H1 (cell line): ENCODE results near the gene HMG20A. TPM values are rescaled to one million over a fixed set of nuclear protein-coding genes. Genes with fewer than 3 reads are reported as not detected.

ENCODE experiments used
- CTCF ChIA-PET: fragments of 300-600 bp; sonication (Branson Sonifier 250); formaldehyde crosslinking; loops from one replicate; lab custom pipeline; 2021; ENCODE audit not compliant: partially characterized antibody; lab: Charles Lee
- POLR2A ChIA-PET: fragments of 300-600 bp; sonication (Branson Sonifier 250); formaldehyde crosslinking; loops from one replicate; lab custom pipeline; 2021; ENCODE audit warnings: inconsistent platforms; ENCODE audit not compliant: partially characterized antibody; lab: Charles Lee
- DNase-seq, 2 experiments: peaks; one replicate each; pipeline versions ENCODE4 v3.0.0 to v3.0.0-alpha.2; 2010 to 2022; ENCODE audit warnings: low spot score in 2 of 2, low read depth in 1 of 2, mixed read lengths in 1 of 2
- FAIRE-seq: peaks from 2 replicates; lab custom pipeline; 2011; peaks lifted over from hg19 to GRCh38; lab: Jason Lieb, UNC
- H2AFZ ChIP-seq: 2 replicates; pipeline ENCODE4 v1.8.1; 2012; ENCODE audit warnings: low read length, inconsistent platforms
- H2AK5ac ChIP-seq: 2 replicates; pipeline ENCODE4 v1.6.1; 2013; ENCODE audit warnings: low read depth, low read length
- H2BK120ac ChIP-seq: replicated peaks from 2 replicates; pipeline ENCODE3; 2013; ENCODE audit warnings: low read depth, low read length, inconsistent platforms
- H2BK12ac ChIP-seq: 2 replicates; pipeline ENCODE4 v1.6.1; 2013; ENCODE audit warnings: low read depth, low read length
- H2BK15ac ChIP-seq: 2 replicates; pipeline ENCODE4 v1.6.1; 2013; ENCODE audit warnings: low read length
- H2BK20ac ChIP-seq: 2 replicates; pipeline ENCODE4 v1.6.1; 2013; ENCODE audit warnings: low read length
- H2BK5ac ChIP-seq: 2 replicates; pipeline ENCODE4 v1.6.1; 2013; ENCODE audit warnings: low read depth, low read length
- H3K14ac ChIP-seq: 2 replicates; pipeline ENCODE4 v1.6.1; 2013; ENCODE audit warnings: inconsistent platforms; ENCODE audit not compliant: insufficient read length
- H3K18ac ChIP-seq: 2 replicates; pipeline ENCODE4 v1.6.1; 2013; ENCODE audit warnings: low read length; ENCODE audit errors: extremely low read depth
- H3K23ac ChIP-seq: 2 replicates; pipeline ENCODE4 v1.6.1; 2013; ENCODE audit warnings: inconsistent platforms; ENCODE audit not compliant: insufficient read length
- H3K23me2 ChIP-seq: 2 replicates; pipeline ENCODE4 v1.6.1; 2013; ENCODE audit warnings: low read depth, low read length
- H3K27ac ChIP-seq: 2 replicates; pipeline ENCODE4 v1.6.1; 2011; ENCODE audit warnings: low read depth, low read length, inconsistent platforms
- H3K27me3 ChIP-seq, 4 experiments: replicated peaks in 1 of 4; 1 replicate in 1 of 4; 2 replicates in 3 of 4; pipeline versions ENCODE4 v1.6.1 to v1.8.1; 2011 to 2013; ENCODE audit warnings: low read length in 3 of 4, mild to moderate bottlenecking in 3 of 4, inconsistent platforms in 2 of 4, mixed read lengths in 2 of 4, moderate library complexity in 1 of 4; ENCODE audit not compliant: control insufficient read depth in 3 of 4, insufficient read depth in 3 of 4; ENCODE audit errors: extremely low read depth in 1 of 4
- H3K36me3 ChIP-seq, 4 experiments: 2 replicates each; pipeline versions ENCODE4 v1.6.1 to v1.8.1; 2011 to 2013; ENCODE audit warnings: mild to moderate bottlenecking in 4 of 4, low read length in 3 of 4, moderate library complexity in 2 of 4, control low read depth in 1 of 4, inconsistent platforms in 1 of 4; ENCODE audit not compliant: insufficient read depth in 4 of 4, control insufficient read depth in 2 of 4
- H3K4ac ChIP-seq: replicated peaks from 2 replicates; pipeline ENCODE3; 2013; ENCODE audit warnings: low read length, low read depth, mixed read lengths, inconsistent platforms; ENCODE audit not compliant: insufficient read length
- H3K4me1 ChIP-seq, 4 experiments: replicated peaks in 1 of 4; 1 replicate in 1 of 4; 2 replicates in 3 of 4; pipeline versions ENCODE4 v1.6.1 to v1.8.1; 2011 to 2013; ENCODE audit warnings: low read length in 3 of 4, inconsistent platforms in 2 of 4, mixed read lengths in 1 of 4; ENCODE audit not compliant: insufficient read depth in 4 of 4, control insufficient read depth in 3 of 4
- H3K4me2 ChIP-seq, 2 experiments: 2 replicates each; pipeline versions ENCODE4 v1.6.1 to v1.8.1; 2011 to 2013; ENCODE audit warnings: low read depth in 2 of 2, low read length in 2 of 2, control low read depth in 1 of 2, inconsistent platforms in 1 of 2, mild to moderate bottlenecking in 1 of 2; ENCODE audit not compliant: insufficient read depth in 1 of 2
- H3K4me3 ChIP-seq, 4 experiments: fragments of 200-600, 300-600 bp in 1 of 4; sonication (generic), shearing (Covaris generic), sonication (Bioruptor Twin) in 1 of 4; 2 replicates each; pipeline versions ENCODE4 v1.5.1 to v1.8.1; 2011 to 2016; ENCODE audit warnings: low read length in 4 of 4, low read depth in 3 of 4, control low read depth in 2 of 4, inconsistent platforms in 2 of 4, mild to moderate bottlenecking in 2 of 4, mixed read lengths in 1 of 4, moderate library complexity in 1 of 4; ENCODE audit not compliant: insufficient read depth in 2 of 4; ENCODE audit errors: extremely low read depth in 1 of 4
- H3K56ac ChIP-seq: replicated peaks from 2 replicates; pipeline ENCODE3; 2013; ENCODE audit warnings: low read depth, mild to moderate bottlenecking, mixed read lengths, low read length, inconsistent platforms; ENCODE audit not compliant: insufficient read length
- H3K79me1 ChIP-seq: 2 replicates; pipeline ENCODE4 v1.6.1; 2013; ENCODE audit warnings: low read depth, low read length, control low read depth
- H3K79me2 ChIP-seq, 2 experiments: 2 replicates each; pipeline versions ENCODE4 v1.6.1 to v1.8.1; 2012 to 2013; ENCODE audit warnings: low read length in 2 of 2, mild to moderate bottlenecking in 2 of 2, inconsistent platforms in 1 of 2; ENCODE audit not compliant: insufficient read depth in 2 of 2, control insufficient read depth in 1 of 2
- H3K9ac ChIP-seq, 4 experiments: replicated peaks in 1 of 4; 1 replicate in 1 of 4; 2 replicates in 3 of 4; pipeline versions ENCODE4 v1.6.1 to v1.8.1; 2011 to 2013; ENCODE audit warnings: low read depth in 3 of 4, low read length in 3 of 4, control low read depth in 2 of 4, mild to moderate bottlenecking in 2 of 4, moderate library complexity in 2 of 4, inconsistent platforms in 1 of 4; ENCODE audit errors: extremely low read depth in 1 of 4
- H3K9me3 ChIP-seq, 2 experiments: 2 replicates each; pipeline versions ENCODE4 v1.6.1 to v1.8.1; 2012 to 2013; ENCODE audit warnings: mild to moderate bottlenecking in 2 of 2, moderate library complexity in 2 of 2, control low read depth in 1 of 2, inconsistent platforms in 1 of 2, low read depth in 1 of 2, low read length in 1 of 2, mixed read lengths in 1 of 2; ENCODE audit not compliant: insufficient read depth in 2 of 2
- H4K20me1 ChIP-seq, 2 experiments: replicated peaks in 1 of 2; 2 replicates each; pipeline versions ENCODE3 to v1.8.1; 2011 to 2013; ENCODE audit warnings: inconsistent platforms in 2 of 2, low read length in 2 of 2, mild to moderate bottlenecking in 1 of 2; ENCODE audit not compliant: insufficient read depth in 2 of 2, control insufficient read depth in 1 of 2
- H4K5ac ChIP-seq: 2 replicates; pipeline ENCODE4 v1.6.1; 2013; ENCODE audit warnings: low read length, low read depth, mixed read lengths, inconsistent platforms; ENCODE audit not compliant: insufficient read length
- H4K8ac ChIP-seq: 2 replicates; pipeline ENCODE4 v1.8.0; 2013; ENCODE audit warnings: mild to moderate bottlenecking, moderate library complexity, low read length, inconsistent platforms; ENCODE audit not compliant: insufficient read depth; ENCODE audit errors: extremely low read depth
- H4K91ac ChIP-seq: replicated peaks from 2 replicates; pipeline ENCODE3; 2013; ENCODE audit warnings: low read length, mixed read lengths, inconsistent platforms; ENCODE audit not compliant: insufficient read length
- BRCA1 ChIP-seq: IDR thresholded peaks from 2 replicates; pipeline ENCODE4 v1.6.1; 2012; ENCODE audit warnings: low read depth, low read length, improper control_type of control experiment
- GABPA ChIP-seq: IDR thresholded peaks from 2 replicates; pipeline ENCODE4 v1.6.1; 2011; ENCODE audit warnings: mild to moderate bottlenecking, low read length, moderate library complexity, borderline replicate concordance; ENCODE audit not compliant: insufficient read depth
- WGBS, 2 experiments: shearing (Covaris generic) in 1 of 2; methylation state at CpG; one replicate each; pipeline versions ENCODE4 v1.1.6 to v1.1.7; 2013 to 2015; ENCODE audit warnings: low lambda C conversion rate in 2 of 2, mixed read lengths in 2 of 2, inconsistent platforms in 1 of 2, low coverage in 1 of 2, missing lambda C conversion rate in 1 of 2; ENCODE audit not compliant: insufficient replicate concordance in 2 of 2, insufficient coverage in 1 of 2, insufficient read length in 1 of 2; ENCODE audit errors: extremely low coverage in 1 of 2, missing lambda C conversion rate in 1 of 2; 5-methylcytosine and 5-hydroxymethylcytosine counted together
- polyA plus RNA-seq, 7 experiments: library from polyadenylated mRNA; depleted of rRNA in 3 of 7; stranded (reverse) in 5 of 7; unstranded in 2 of 7; fragments of >200 nt in 5 of 7; fragments of 200-250 nt in 2 of 7; gene quantifications; 1 replicate in 5 of 7; 2 replicates in 1 of 7; 4 replicates in 1 of 7; pipeline versions ENCODE4 v1.2.1 to v1.2.3, GENCODE V29; 2011 to 2013; ENCODE audit warnings: missing spikeins in 2 of 7, mixed read lengths in 2 of 7
- total RNA-seq: library from RNA; stranded (reverse); fragmentation: NEBNext Ultra II Directional; extraction: Animal tissue kit (Norgen Biotek cat#: 25700); gene quantifications from 2 replicates; pipeline ENCODE4 v1.2.1, GENCODE V29; 2021

HMG20A gene
- total and polyA plus RNA-seq, 2 of the 8 experiments (the other 6 are each of a cell fraction or from before 2014, with no cell fraction given): 52.1 to 59.7 TPM

GRCh38 chr15:77483425-77484140 is 62.9 kb downstream of the HMG20A start:
- Histone ChIP-seq H3K23ac (no peak overlapping the region), H4K20me1 (no peaks in the 10 kb centered on the region), H3K27me3 (no peaks in the 10 kb centered on the region), H3K79me2 (no peaks in the 10 kb centered on the region), H3K9me3 (no peaks in the 10 kb centered on the region), H3K9ac (no peak overlapping the region), H3K27ac (0 out of 2 replicates have a peak overlapping the region, but pooled peaks have one; percentile 2), H3K14ac (no peak overlapping the region), H4K8ac (no peak overlapping the region), H2AFZ (no peak overlapping the region), H3K4ac (no peak overlapping the region), H3K4me3 (no peak overlapping the region), H3K4me1 (peaks cover 3 to 20% (median 17%) of the 10 kb centered on the region in 4 experiments), H3K79me1 (no peaks in the 10 kb centered on the region), H3K36me3 (peaks cover 0 to 28% (median 5%) of the 10 kb centered on the region in 4 experiments; a peak in 4 of 8 replicates), H4K5ac (no peak overlapping the region), H4K91ac (no peak overlapping the region), H3K18ac (peak overlapping the region; percentile 53; the same call in 1 of the 2 replicates), H2BK15ac (no peak overlapping the region), H3K4me2 (peak overlapping the region; percentile 19 to 27; a peak in 1 of 4 replicates), H2AK5ac (no peak overlapping the region), H3K23me2 (no peaks in the 10 kb centered on the region), H3K56ac (no peak overlapping the region), H2BK12ac (no peak overlapping the region), H2BK5ac (no peak overlapping the region), H2BK20ac (no peak overlapping the region), H2BK120ac (no peak overlapping the region)
- ChIA-PET CTCF (interaction anchor here (0.6 to 1.3 kb wide), 4 partner anchors 12 to 58 kb away, joined by 3 to 6 read pairs (median 3); no protein-coding TSS in a partner anchor), POLR2A (no interaction called here)
- 13% methylated on average over 1 of the region's 1 CpG; no CpG with 5 or more reads in 1 of the 2 experiments for WGBS, 2 experiments
- TF ChIP-seq GABPA (no peak), BRCA1 (no peak)
- DNase-seq (peak in 1 of 2 experiments; percentile 49), FAIRE-seq (no peak)
